HG03175 (cell line): ENCODE measurements around the gene FGFRL1.
A peak's percentile ranks its signal among the peaks of the same experiment; 100 is the strongest.

Experiments
- ATAC-seq: cut with Tn5 transposase; IDR thresholded peaks from one replicate; pipeline ENCODE4 v1.9.1; 2021; ENCODE audit warnings: mild to moderate bottlenecking, moderate library complexity; ENCODE audit not compliant: unreplicated experiment

The FGFRL1 gene

GRCh38 chr4:1021386-1022050, 10.1 kb downstream of the FGFRL1 start:
- peak; percentile 81 for ATAC-seq

GRCh38 chr4:1022051-1022738, 10.8 kb downstream of the FGFRL1 start:
- ATAC-seq, result no peak

GRCh38 chr4:1022739-1023066, 11.3 kb downstream of the FGFRL1 start:
- no peak for ATAC-seq

GRCh38 chr4:1023075-1023640, 11.7 kb downstream of the FGFRL1 start:
- no peak for ATAC-seq

- no peak for ATAC-seq
These were observed 12.7 kb downstream of the FGFRL1 start for GRCh38 chr4:1023895-1024740.

GRCh38 chr4:1024882-1025545, 13.6 kb downstream of the FGFRL1 start:
- ATAC-seq, result no peak

- ATAC-seq, result peak; percentile 54
These were observed 14.7 kb downstream of the FGFRL1 start for GRCh38 chr4:1026115-1026514.

- ATAC-seq, result no peak
These were observed 15.9 kb downstream of the FGFRL1 start for GRCh38 chr4:1027219-1027914.

- ATAC-seq, result no peak
These were observed 16.5 kb downstream of the FGFRL1 start for GRCh38 chr4:1027915-1028238.

GRCh38 chr4:1028574-1029220, 17.3 kb downstream of the FGFRL1 start:
- no peak for ATAC-seq

- no peak for ATAC-seq
These were observed 18.1 kb downstream of the FGFRL1 start for GRCh38 chr4:1029529-1029928.

GRCh38 chr4:1030031-1030430, 18.6 kb downstream of the FGFRL1 start:
- no peak for ATAC-seq

- ATAC-seq, result no peak
These were observed 19.1 kb downstream of the FGFRL1 start for GRCh38 chr4:1030559-1030958.

- ATAC-seq, result no peak
These were observed 19.9 kb downstream of the FGFRL1 start for GRCh38 chr4:1031346-1031745.

- ATAC-seq, result no peak
These were observed 20.8 kb downstream of the FGFRL1 start for GRCh38 chr4:1031956-1032795.

GRCh38 chr4:1032861-1033260, 21.4 kb downstream of the FGFRL1 start:
- no peak for ATAC-seq

- no peak for ATAC-seq
These were observed 22.6 kb downstream of the FGFRL1 start for GRCh38 chr4:1033840-1034551.

- no peak for ATAC-seq
These were observed 24.1 kb downstream of the FGFRL1 start for GRCh38 chr4:1035510-1035909.

GRCh38 chr4:1036095-1036494, 24.7 kb downstream of the FGFRL1 start:
- no peak for ATAC-seq
